ENCODE data around the gene SLC9A1.

SLC9A1 gene

DNA sequence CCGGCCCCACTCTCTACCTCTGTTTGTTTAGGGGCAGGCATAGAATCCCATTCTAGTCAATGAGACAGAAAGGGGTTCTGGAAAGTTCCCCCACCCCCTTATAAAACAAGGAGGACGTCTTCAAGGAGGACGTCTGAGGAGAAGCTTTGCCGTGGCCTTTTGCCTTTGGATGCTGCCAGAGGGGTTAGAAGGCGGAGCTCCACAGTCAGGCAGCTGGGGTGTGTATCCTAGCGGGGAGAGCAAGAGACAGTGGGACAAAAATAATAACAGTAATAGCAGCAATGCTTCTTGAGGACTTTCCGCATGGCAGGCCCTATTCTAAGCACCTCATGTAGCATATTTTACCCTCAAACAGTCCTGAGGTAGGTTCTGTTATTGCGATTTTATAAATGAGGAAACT, 94.0 kb downstream of the SLC9A1 start:
- no peak for DNase-seq

DNA sequence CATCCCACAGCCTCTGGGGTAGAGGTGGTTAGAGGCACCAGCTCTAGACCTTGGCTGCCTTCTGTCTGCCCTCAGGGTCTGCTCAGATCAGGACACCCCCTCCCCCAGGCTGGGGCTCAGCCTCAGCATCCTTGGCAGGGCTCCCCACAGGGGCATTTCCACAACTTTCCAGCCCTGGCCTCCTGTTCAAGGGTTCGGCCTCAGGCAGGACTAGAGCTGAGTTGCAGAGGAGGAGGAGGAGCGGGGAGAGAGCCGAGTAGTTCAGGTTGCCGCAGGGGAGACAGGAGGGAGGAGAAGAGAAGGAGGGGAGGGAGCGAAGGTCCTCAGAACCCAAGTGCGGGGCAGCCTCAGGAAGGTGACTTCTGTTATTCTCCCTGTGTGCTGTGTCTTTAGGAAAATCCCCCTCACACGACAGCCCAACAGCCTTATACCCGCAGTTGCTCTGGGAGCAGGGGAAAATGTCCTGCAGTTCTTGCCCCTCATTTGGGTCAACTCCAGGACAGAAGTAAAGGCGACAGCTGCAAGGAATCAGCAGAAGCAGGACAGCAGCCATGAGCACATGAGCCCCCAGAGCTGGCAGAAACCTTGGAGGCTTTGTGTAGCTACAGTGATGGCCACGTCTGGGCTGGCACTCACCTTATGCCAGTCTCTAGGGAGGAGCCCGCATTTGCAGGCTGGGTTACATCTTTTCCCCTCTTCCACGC, 95.8 kb downstream of the SLC9A1 start:
- no peak for DNase-seq

DNA sequence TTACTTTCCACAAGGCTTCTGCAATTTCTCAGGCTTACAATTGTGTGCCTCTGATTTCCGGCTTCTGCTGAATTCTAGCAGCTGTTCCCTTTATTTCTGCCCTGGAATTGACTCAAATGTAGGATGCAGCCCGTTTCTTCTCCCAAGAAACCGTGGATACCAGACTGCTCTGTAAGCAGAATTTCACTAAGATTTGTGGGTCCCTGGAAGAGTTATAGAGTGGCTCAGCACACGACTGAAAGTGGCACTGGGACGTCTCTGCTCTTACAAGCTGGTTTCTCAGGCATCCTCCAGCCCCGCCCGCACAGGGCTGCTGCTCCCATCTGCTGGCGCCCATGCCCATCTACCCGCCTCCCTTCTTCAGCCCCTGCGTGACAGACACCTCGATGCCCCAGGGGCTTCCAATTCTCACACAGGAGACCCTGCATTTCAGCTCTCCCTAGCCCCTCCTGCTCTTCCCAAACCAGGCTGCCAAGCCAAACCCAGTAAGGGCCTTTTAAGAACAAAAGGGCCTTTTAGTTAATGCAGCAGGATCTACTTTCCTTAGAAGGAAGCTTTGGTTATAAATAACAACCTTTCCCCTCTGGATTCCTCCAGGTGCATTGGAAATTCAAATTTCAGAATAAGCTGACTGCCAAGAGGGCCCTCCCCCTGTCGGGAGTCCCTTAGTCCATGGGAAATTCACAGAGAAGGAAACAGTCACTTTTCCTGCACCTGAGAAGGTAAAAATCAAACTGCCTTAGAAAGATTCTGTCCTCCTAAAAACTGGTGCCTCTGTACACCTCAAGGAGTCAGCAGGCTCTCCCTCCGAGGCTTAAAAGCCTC, 96.9 kb downstream of the SLC9A1 start:
- DNase-seq, result no peak

DNA sequence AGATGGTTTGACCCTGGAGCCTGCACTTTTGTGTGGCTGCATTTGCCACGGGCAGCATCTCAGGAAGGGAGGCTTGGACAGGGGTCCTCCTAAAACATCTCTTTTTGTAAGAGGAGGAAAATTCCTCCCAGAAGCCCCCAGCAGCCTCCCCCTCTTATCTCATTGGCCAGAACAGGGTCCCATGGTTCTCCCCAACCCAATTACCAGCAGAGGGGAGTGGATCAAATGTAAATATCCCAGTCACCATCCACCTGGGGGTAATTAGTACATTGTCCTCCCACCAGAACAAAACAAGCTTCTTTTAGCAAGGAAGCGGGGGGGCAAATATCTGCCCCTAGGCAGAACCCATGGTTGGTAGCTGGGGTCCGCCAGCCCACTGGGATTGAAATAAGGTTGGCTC, 97.5 kb downstream of the SLC9A1 start:
- DNase-seq, result no peak

DNA sequence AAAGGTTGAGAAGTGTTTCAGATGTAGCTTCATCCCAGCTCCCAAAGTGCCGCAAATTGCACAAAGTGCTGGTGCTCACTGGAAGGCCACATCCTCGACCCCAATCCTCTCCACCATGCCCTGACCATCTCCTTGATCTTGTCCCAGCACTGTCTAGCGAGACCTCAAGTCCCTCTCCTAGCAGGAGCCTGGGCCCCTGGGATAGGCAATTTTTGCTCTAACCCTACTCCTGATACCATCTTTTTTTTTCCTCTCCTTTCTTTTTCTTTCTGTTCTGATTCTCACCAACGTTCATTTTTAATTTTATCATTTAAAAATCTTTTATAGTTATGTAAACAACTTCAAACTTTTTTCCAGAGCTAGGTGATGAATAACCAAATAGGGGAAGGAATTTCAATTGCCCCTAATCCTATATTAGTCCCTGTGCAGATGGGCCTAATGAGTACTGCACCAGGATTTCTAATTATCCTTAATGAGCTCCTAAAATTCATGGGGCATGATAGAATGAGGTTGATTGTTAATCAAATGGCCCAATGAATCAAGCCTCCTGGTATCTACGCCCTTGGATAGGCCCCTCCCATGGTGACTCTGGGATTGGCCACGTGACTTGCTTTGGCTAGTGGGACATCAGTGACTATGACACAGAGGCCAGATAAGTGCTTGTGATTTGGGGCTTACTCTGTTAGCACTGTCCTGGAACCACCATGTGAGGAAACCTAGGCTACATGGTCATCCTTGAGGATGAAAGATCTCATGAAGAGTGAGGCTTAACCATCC, 100.8 kb downstream of the SLC9A1 start:
- DNase-seq, result no peak

DNA sequence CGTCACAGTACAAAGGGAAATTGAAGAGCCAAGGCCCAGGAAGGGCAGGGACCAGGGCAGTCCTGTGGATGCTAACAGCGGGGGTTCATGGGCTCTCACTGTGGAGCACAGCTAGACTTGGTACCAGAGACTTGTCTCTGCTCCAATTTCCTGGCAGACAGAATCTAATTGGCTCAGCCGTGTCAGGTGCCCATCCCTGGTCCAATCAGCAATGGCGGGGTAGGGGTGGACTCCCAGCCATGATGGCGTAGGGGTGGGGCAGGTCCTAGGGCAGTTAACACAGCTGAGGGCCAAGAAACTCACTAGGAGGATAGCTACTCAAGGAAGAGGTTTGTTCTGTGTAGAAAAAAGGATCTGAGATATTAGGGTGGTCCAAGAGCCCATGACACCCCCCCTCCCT, 102.4 kb downstream of the SLC9A1 start:
- DNase-seq, result no peak

DNA sequence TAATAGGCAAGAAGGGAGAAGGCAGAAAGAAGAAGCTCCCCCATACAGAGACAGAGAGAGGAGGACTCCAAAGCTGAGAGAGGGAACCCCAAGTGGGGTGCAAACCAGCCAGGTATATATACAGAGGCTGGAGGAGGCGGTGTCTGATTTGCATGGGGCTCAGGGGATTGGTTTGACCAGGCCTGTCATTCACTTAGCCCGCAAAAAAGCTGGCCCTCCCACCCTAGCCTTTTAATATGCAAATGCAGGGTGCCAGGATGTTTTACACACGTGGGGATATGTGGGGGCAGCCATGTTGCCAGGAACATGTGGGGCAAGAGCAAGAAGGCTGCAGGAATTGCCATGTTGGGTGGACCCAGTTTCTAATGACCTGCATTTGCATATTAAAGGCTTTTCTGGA, 105.3 kb downstream of the SLC9A1 start:
- no peak for DNase-seq

DNA sequence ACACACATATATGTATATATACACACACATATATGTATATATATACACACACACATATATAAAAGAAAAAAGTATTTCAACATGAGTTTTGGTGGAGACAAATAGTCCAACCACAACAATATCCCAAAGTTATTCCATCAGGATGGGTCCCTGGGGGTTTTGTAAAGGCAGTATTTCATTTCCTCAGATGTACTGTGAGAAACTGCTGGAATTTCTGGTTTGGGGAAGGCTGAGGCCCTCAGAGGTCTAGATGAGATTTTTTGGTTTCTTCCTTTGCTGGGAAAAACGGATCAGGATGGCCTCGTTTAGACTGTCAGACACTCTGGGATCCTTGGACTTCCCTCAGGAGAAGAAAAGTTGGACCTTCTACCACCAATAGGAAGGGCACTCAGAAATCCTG, 105.8 kb downstream of the SLC9A1 start:
- no peak for DNase-seq
